Tibial nerve (tissue), 4 donors: ENCODE results near the gene FAM162A.

ENCODE experiments used
- CTCF ChIP-seq, 5 experiments: fragments of 200-600 bp in 3 of 5; fragments of 450-650 bp in 2 of 5; sonication (generic) in 3 of 5; IDR thresholded peaks; one replicate each; pipeline ENCODE4 v1.5.1; 2016 to 2019; ENCODE audit warnings: antibody characterized with exemption in 5 of 5, mild to moderate bottlenecking in 3 of 5, moderate library complexity in 2 of 5
- EP300 ChIP-seq, 2 donors: sonication (generic); formaldehyde crosslinking; IDR thresholded peaks; one replicate each; pipeline ENCODE4 v1.6.1; 2017; ENCODE audit warnings: antibody characterized with exemption in 2 of 2, mild to moderate bottlenecking in 1 of 2
- POLR2A ChIP-seq, 2 donors: fragments of 450-650 bp; IDR thresholded peaks; one replicate each; pipeline ENCODE4 v1.6.1; 2017; ENCODE audit warnings: antibody characterized with exemption in 2 of 2, mild to moderate bottlenecking in 2 of 2, moderate library complexity in 2 of 2

DNA sequence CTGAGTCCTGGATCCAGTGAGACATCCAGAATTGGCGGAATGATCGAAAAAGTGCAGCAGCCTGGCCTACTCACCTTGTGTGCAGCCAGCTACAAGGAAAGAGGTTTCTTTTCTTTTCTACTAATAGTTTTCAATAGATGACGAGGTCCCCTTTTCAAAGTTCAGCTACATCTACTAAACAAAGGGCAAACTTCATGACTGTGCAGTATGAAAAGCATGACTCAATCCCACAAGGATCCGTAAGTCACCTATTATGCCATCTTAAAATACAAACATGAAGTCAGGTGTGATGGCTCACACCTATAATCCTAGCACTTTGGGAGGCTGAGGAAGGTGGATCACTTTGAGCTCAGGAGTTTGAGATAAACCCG is 17.6 kb upstream of the FAM162A start:
- TF ChIP-seq CTCF (IDR thresholded peaks at IDR 0.05) (no peak), POLR2A (IDR thresholded peaks at IDR 0.05) (no peak), EP300 (IDR thresholded peaks at IDR 0.05) (no peak)
